ENCODE data around the gene NFATC4. TPM values are rescaled to one million over a fixed set of nuclear protein-coding genes. Genes with fewer than 3 reads are reported as not detected.

The NFATC4 gene
- 20.7 and 26.6 TPM in 2 replicates for total RNA-seq (2014; rRNA removed; shearing (Covaris generic))
- 16.7 and 20.9 TPM in 2 replicates for polyA plus RNA-seq (2016; fragmentation: Nextera tagmentation; extraction: Ambion mirVana)
- long read RNA-seq, full-length matches to known transcripts, result 1 of 5 reads
- long read RNA-seq, partial matches to known transcripts, result 4 of 5 reads
- long read RNA-seq, other reads (novel, unspliced or antisense), result 0 of 5 reads

DNA sequence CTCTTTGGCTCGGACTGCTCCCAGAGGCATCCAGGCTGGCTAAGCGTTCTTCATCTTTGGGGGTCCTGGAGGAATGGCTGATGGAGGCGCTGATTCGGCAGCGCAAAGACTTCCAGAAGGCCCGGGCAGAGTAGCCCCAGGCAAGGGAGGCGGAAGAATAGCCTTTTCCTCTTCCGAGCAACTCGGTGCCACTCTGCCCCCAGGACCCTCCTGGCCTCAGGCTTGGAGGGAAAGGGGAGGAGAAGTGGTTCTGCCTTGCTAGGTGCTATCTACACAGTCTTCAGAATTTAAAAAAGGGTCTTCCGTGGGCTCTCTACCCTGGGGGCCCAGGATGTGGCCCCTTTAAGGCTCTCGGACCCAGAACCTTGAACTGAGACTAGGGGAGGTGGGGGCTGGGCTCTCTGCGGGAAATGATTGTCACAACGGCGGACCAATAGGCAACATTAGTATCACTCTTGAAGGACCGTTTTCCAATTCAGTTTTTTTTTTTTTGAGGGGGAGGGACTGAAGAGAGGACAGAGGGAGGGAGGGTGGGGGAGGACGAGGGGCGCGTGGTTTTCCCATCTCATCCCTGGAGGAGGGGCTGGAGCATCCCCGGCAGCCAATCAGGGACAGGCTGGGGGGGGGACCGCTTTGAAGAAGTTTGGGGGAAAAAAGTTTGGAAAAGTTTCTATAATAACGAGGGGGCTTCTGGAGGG lies at the start of gene NFATC4:
TSS of gene NFATC4 (plus strand) at position 671 of the 698 bp plus-strand sequence. CDS start 157 bp downstream, outside the sequence.
- peak within 1 kb of the TSS; percentile 92 for H3K27ac ChIP-seq (ENCODE audit: low read depth)
- H3K4me1 ChIP-seq (ENCODE audit: insufficient read depth), result peaks cover 14% of the 10 kb centered on the region; the same call in 1 of the 2 replicates
- H4K20me1 ChIP-seq (replicated peaks; ENCODE audit: insufficient read depth), result no peaks in the 10 kb centered on the region
- Mint-ChIP-seq H3K27me3 (ENCODE audit: insufficient read depth, low read depth, poor library complexity) (peaks cover 18% of the 10 kb centered on the region), H3K4me1 (peaks cover 22% of the 10 kb centered on the region), H3K36me3 (ENCODE audit: low read depth) (peaks cover 2% of the 10 kb centered on the region; the same call in 1 of the 3 replicates), H3K9me3 (no peaks in the 10 kb centered on the region; the same call in 2 of the 3 replicates), H3K27ac (peak within 1 kb of the TSS; percentile 94), H3K4me3 (peak within 1 kb of the TSS; percentile 80)
- H3K4me3 ChIP-seq, result peak within 1 kb of the TSS; percentile 97
- peak within 1 kb of the TSS; percentile 99 for H3K4me2 ChIP-seq
- peaks cover under 1% of the 10 kb centered on the region; the same call in 1 of the 2 replicates for H3K9me2 ChIP-seq (ENCODE audit: insufficient read depth)
- 0 out of 2 replicates have a peak, but pooled peaks cover 4% of the 10 kb centered on the region for H3F3A ChIP-seq (replicated peaks; ENCODE audit: low read depth)
- peaks cover 26% of the 10 kb centered on the region for H3K27me3 ChIP-seq (ENCODE audit: insufficient read depth)
- TF ChIP-seq JUNB (IDR thresholded peaks at IDR 0.05; ENCODE audit: unreplicated experiment) (no peak), STAT1 (IDR thresholded peaks at IDR 0.05; ENCODE audit: unreplicated experiment) (no peak), ZNF114 (CRISPR knock-in tag; IDR thresholded peaks at IDR 0.05) (no peak), NANOG (IDR thresholded peaks at IDR 0.05; ENCODE audit: borderline replicate concordance) (no peak), EZH2 (IDR thresholded peaks at IDR 0.05; ENCODE audit: low read depth, unreplicated experiment) (no peak), POLR2AphosphoS5 (IDR thresholded peaks at IDR 0.05; ENCODE audit: low read depth) (no peak), CREB1 (CRISPR knock-in tag; IDR thresholded peaks at IDR 0.05; ENCODE audit: low read depth) (no peak; the same call in 1 of the 2 replicates), EZH2phosphoT487 (IDR thresholded peaks at IDR 0.05; ENCODE audit: unreplicated experiment) (no peak), ZNF331 (CRISPR knock-in tag; IDR thresholded peaks at IDR 0.05; ENCODE audit: low read depth) (no peak)
- TF ChIP-seq, protein P1, sequence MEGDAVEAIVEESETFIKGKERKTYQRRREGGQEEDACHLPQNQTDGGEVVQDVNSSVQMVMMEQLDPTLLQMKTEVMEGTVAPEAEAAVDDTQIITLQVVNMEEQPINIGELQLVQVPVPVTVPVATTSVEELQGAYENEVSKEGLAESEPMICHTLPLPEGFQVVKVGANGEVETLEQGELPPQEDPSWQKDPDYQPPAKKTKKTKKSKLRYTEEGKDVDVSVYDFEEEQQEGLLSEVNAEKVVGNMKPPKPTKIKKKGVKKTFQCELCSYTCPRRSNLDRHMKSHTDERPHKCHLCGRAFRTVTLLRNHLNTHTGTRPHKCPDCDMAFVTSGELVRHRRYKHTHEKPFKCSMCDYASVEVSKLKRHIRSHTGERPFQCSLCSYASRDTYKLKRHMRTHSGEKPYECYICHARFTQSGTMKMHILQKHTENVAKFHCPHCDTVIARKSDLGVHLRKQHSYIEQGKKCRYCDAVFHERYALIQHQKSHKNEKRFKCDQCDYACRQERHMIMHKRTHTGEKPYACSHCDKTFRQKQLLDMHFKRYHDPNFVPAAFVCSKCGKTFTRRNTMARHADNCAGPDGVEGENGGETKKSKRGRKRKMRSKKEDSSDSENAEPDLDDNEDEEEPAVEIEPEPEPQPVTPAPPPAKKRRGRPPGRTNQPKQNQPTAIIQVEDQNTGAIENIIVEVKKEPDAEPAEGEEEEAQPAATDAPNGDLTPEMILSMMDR (conservative IDR thresholded peaks at IDR 0.05; ENCODE audit: low read depth in 2 of 2), result no peak
- TF ChIP-seq, protein P2, sequence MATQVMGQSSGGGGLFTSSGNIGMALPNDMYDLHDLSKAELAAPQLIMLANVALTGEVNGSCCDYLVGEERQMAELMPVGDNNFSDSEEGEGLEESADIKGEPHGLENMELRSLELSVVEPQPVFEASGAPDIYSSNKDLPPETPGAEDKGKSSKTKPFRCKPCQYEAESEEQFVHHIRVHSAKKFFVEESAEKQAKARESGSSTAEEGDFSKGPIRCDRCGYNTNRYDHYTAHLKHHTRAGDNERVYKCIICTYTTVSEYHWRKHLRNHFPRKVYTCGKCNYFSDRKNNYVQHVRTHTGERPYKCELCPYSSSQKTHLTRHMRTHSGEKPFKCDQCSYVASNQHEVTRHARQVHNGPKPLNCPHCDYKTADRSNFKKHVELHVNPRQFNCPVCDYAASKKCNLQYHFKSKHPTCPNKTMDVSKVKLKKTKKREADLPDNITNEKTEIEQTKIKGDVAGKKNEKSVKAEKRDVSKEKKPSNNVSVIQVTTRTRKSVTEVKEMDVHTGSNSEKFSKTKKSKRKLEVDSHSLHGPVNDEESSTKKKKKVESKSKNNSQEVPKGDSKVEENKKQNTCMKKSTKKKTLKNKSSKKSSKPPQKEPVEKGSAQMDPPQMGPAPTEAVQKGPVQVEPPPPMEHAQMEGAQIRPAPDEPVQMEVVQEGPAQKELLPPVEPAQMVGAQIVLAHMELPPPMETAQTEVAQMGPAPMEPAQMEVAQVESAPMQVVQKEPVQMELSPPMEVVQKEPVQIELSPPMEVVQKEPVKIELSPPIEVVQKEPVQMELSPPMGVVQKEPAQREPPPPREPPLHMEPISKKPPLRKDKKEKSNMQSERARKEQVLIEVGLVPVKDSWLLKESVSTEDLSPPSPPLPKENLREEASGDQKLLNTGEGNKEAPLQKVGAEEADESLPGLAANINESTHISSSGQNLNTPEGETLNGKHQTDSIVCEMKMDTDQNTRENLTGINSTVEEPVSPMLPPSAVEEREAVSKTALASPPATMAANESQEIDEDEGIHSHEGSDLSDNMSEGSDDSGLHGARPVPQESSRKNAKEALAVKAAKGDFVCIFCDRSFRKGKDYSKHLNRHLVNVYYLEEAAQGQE (IDR thresholded peaks at IDR 0.05; ENCODE audit: unreplicated experiment), result no peak
- TF ChIP-seq, protein P3, sequence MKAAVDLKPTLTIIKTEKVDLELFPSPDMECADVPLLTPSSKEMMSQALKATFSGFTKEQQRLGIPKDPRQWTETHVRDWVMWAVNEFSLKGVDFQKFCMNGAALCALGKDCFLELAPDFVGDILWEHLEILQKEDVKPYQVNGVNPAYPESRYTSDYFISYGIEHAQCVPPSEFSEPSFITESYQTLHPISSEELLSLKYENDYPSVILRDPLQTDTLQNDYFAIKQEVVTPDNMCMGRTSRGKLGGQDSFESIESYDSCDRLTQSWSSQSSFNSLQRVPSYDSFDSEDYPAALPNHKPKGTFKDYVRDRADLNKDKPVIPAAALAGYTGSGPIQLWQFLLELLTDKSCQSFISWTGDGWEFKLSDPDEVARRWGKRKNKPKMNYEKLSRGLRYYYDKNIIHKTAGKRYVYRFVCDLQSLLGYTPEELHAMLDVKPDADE (IDR thresholded peaks at IDR 0.05), result no peak
- TF ChIP-seq, protein P4, sequence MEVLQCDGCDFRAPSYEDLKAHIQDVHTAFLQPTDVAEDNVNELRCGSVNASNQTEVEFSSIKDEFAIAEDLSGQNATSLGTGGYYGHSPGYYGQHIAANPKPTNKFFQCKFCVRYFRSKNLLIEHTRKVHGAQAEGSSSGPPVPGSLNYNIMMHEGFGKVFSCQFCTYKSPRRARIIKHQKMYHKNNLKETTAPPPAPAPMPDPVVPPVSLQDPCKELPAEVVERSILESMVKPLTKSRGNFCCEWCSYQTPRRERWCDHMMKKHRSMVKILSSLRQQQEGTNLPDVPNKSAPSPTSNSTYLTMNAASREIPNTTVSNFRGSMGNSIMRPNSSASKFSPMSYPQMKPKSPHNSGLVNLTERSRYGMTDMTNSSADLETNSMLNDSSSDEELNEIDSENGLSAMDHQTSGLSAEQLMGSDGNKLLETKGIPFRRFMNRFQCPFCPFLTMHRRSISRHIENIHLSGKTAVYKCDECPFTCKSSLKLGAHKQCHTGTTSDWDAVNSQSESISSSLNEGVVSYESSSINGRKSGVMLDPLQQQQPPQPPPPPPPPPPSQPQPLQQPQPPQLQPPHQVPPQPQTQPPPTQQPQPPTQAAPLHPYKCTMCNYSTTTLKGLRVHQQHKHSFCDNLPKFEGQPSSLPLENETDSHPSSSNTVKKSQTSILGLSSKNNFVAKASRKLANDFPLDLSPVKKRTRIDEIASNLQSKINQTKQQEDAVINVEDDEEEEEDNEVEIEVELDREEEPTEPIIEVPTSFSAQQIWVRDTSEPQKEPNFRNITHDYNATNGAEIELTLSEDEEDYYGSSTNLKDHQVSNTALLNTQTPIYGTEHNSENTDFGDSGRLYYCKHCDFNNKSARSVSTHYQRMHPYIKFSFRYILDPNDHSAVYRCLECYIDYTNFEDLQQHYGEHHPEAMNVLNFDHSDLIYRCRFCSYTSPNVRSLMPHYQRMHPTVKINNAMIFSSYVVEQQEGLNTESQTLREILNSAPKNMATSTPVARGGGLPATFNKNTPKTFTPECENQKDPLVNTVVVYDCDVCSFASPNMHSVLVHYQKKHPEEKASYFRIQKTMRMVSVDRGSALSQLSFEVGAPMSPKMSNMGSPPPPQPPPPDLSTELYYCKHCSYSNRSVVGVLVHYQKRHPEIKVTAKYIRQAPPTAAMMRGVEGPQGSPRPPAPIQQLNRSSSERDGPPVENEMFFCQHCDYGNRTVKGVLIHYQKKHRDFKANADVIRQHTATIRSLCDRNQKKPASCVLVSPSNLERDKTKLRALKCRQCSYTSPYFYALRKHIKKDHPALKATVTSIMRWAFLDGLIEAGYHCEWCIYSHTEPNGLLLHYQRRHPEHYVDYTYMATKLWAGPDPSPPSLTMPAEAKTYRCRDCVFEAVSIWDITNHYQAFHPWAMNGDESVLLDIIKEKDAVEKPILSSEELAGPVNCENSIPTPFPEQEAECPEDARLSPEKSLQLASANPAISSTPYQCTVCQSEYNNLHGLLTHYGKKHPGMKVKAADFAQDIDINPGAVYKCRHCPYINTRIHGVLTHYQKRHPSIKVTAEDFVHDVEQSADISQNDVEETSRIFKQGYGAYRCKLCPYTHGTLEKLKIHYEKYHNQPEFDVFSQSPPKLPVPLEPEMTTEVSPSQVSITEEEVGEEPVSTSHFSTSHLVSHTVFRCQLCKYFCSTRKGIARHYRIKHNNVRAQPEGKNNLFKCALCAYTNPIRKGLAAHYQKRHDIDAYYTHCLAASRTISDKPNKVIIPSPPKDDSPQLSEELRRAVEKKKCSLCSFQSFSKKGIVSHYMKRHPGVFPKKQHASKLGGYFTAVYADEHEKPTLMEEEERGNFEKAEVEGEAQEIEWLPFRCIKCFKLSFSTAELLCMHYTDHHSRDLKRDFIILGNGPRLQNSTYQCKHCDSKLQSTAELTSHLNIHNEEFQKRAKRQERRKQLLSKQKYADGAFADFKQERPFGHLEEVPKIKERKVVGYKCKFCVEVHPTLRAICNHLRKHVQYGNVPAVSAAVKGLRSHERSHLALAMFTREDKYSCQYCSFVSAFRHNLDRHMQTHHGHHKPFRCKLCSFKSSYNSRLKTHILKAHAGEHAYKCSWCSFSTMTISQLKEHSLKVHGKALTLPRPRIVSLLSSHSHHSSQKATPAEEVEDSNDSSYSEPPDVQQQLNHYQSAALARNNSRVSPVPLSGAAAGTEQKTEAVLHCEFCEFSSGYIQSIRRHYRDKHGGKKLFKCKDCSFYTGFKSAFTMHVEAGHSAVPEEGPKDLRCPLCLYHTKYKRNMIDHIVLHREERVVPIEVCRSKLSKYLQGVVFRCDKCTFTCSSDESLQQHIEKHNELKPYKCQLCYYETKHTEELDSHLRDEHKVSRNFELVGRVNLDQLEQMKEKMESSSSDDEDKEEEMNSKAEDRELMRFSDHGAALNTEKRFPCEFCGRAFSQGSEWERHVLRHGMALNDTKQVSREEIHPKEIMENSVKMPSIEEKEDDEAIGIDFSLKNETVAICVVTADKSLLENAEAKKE (CRISPR knock-in tag; IDR thresholded peaks at IDR 0.05), result no peak
- peak within 1 kb of the TSS; percentile 97 for H2AFZ ChIP-seq
- DNase-seq (ENCODE audit: low spot score) (peak; percentile 98), ATAC-seq (peak; percentile 13)
- H3K36me3 ChIP-seq (ENCODE audit: insufficient read depth), result no peaks in the 10 kb centered on the region
- no peaks in the 10 kb centered on the region for H3K79me2 ChIP-seq (replicated peaks; ENCODE audit: insufficient read depth)

Measured in GM23338 (cell line).